GM19468 (cell line): ENCODE results near the gene RAC3.

Source experiments
- ATAC-seq: cut with Tn5 transposase; IDR thresholded peaks from one replicate; pipeline ENCODE4 v1.9.1; 2021; ENCODE audit warnings: mild to moderate bottlenecking, moderate library complexity, moderate number of reproducible peaks; ENCODE audit not compliant: unreplicated experiment; ENCODE audit errors: extremely low read depth

Gene RAC3

DNA sequence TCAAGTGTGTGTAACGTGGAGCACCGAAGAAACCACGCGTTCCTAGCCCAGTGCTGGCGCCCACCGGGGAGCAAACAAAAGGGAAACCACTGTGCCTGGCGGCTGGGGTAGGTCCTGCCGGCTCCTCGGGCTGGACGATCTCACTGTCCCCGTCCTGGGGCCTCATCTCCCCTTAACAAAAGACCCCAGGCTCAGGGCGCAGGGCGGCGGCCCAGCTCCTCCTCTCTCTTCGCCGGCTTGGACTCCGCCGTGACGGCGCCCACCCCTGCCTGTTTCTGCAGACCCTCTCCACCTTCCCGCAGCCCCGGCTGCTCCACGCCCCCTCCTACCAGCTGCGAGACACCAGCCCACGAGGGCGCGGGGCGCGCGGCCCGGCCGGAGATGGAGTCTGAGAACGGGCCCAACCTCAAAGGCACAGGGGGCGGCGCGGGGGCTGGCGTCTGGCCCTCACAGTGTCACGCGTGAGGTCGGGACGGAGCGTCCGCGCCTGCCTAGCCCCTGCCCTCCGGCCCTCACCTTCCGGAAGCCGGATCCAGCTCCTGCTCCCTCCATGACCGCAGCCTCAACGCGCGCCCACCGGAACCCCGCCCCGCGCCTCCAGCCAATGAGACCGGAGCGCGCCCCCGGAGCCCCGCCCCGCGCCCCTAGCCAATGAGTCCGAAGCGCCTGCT lies 9.0 kb upstream of the RAC3 start, which contains the start of gene CENPX:
Gene CENPX (minus strand): TSS at position 569 of the 671 bp plus-strand sequence. CDS start 17 bp downstream, at position 552.
- ATAC-seq: peak; percentile 23

DNA sequence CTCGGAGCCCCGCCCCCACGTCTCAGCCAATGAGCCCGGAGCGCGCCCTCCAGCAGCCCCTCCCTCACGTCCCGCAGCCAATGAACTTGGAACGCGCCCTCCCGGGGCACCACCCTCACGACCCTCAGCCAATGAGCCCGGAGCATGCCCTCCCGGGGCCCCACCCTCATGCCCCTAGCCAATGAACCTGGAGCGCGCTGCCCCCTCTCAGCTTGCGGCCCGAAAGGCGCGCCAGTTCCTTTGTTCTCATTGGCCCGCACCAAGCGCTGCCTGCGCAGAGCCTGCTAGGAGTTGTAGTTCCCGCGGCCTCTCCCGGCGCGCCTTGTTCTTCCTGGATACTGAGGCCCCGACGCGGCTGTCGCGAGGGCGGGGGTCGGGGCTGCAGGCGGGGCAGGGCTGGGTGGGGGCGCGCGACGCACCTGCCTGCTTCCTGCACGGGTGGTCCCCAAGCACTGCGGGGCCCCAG lies 8.5 kb upstream of the RAC3 start, which contains the start of gene LRRC45:
Gene LRRC45 (plus strand): TSS at position 325 of the 466 bp plus-strand sequence. CDS start 339 bp downstream, outside the sequence.
- peak; percentile 84 for ATAC-seq

- ATAC-seq: no peak
Observed at GRCh38 chr17:82023447-82024241, 7.8 kb upstream of the RAC3 start.

GRCh38 chr17:82024859-82025258 lies 6.6 kb upstream of the RAC3 start:
- no peak for ATAC-seq

DNA sequence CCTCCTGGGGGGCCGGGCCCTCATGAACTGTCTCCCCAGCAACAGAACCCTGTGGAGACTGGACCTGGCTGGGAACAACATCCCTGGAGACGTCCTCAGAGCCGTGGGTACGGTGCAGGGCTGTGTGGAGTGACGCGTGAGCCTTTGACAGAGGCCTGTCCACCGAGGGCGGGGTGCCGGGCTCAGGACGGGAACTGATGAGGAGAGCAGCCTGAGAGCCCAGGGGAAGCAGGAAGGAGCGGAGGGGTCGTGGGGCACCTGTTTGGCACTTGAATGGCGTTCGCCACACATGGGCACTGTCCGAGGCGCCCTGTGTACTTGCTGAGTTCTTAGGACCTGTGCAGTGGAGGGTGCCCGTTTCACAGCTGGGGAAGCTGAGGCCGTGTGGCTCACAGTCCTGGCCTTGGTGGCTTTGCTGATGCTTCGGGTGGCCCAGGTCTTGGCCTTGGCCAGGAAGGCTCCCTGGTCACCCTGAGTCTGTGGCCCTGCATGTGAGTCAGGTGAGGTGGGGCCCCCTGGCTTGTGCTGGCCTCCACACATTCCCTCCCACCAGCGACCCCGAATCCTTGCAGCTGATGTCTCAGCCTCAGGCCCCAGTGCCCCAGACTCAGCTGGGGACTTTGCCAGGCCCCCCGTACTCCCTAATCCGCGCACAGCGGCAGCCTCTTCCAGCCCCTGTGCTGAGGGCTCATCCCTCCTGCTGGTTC lies 5.9 kb upstream of the RAC3 start:
- ATAC-seq: no peak

DNA sequence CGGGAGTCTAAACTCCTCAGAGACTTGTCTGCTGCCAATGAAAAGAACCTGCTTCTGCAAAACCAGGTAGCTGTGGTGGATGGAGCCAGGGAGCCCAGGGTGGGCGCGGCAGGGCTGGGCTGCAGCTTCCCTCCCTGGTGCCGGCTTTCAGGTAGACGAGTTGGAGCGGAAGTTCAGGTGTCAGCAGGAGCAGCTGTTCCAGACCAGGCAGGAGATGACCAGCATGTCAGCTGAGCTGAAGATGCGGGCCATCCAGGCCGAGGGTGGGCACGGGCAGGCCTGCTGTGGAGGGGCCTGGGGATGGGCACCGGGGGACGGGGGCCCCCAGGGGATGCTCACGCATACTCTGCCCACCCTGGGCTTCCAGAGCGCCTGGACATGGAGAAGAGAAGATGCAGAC lies 3.2 kb upstream of the RAC3 start:
- no peak for ATAC-seq

- ATAC-seq: no peak
Observed at GRCh38 chr17:82028966-82029365, 2.5 kb upstream of the RAC3 start.

DNA sequence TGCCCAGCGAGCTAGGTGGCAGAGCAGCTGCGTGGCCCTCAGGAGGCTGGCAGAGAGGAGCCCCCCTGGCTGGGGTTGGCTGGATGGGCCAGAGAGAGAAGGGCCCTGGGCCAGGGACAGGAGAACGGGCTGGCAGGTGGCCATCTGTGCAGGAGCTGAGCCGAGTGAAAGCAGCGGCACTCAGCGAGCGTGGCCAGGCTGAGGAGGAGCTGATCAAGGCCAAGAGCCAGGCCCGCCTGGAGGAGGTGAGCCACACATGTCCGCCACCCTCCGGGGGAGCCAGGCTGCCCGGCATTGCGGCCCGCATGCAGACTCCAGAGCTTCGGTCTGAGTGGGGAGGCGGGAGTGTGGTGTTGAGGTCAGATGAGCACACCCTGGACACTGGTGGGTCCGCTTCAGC lies 2.1 kb upstream of the RAC3 start:
- ATAC-seq: no peak

DNA sequence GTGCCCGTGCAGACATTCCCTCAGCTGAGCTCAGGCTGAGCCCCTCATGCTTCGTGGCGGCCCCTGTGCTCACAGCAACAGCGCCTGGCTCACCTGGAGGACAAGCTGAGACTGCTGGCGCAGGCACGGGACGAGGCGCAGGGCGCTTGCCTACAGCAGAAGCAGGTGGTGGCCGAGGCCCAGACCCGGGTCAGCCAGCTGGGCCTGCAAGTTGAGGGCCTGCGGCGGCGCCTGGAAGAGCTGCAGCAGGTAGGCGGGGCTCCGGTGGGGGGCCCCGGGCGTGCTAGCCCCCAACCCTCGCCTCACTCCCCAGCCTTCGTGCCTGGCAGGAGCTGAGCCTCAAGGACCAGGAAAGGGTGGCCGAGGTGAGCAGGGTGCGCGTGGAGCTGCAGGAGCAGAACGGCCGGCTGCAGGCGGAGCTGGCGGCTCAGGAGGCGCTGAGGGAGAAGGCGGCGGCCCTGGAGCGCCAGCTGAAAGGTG lies 1.4 kb upstream of the RAC3 start:
- ATAC-seq: no peak

DNA sequence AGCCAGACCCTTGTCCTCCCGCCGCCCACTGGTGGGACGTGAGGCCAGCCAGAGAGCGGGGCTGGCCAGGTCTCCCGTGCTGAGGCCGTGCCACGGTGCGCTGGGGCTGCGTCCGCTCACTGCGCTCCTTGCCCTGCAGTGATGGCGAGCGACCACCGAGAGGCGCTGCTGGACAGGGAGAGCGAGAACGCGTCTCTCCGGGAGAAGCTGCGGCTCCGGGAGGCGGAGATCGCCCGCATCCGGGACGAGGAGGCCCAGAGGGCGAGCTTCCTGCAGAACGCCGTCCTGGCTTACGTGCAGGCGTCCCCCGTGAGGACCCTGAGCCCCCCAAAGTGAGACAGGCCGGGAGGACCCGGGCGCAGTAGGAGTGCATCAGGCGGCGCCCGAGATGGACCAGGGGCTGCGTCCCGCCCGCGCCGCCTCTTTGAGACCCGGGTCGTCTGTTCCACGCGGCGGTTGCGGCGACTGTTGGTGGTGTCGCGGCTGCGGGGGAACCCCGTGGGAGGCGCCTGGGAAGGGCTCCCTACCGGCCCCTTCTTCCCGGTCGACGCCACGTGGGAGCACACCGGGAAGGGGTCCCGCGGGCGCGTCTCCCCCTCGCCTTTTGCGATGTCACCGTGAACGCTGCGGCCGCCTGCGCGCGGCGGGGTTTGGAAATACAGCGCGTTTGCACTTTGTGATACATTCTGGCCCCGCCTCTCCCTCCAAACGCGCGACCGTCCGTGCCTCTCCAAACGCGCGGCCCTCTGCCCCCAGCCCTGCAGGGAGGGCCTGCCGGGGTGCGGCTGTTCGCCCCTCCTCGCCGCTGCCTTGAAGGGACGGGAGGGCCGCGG lies 792 bp upstream of the RAC3 start:
- ATAC-seq: no peak

DNA sequence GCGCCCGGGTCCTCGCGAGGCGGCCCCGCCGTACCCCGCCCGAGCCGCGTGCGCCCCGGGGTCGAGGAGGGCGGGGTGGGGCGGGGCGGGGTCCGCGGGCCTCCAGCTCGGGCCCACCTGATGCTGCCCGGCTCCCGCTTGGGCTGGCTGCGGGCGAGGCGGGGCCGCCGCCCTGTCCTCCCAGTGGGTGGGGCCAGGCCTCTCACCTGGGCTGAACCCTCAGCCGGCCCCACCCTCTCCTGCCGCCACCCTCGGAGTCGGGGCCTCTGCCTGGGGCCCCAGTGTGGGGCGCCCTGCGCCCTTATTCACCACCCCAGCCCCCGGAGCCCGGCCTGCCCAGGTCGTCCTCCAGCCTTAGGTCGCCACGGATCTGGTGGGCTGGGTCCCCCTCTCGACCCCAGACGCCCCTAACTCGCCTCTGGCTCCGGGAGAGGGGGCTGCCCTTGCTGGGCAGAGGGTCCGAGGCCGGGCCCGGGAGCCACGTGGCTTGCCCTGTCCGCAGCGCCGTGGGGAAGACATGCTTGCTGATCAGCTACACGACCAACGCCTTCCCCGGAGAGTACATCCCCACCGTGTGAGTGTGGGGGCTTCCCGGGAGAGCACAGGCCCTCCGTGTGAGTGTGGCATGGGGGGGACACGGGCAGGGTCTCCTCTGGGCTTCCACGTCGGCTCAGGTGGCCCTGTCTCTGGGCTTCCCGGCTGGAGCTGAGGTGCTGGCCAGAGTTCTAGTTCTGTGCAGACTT lies 578 bp downstream of the RAC3 start:
- no peak for ATAC-seq

DNA sequence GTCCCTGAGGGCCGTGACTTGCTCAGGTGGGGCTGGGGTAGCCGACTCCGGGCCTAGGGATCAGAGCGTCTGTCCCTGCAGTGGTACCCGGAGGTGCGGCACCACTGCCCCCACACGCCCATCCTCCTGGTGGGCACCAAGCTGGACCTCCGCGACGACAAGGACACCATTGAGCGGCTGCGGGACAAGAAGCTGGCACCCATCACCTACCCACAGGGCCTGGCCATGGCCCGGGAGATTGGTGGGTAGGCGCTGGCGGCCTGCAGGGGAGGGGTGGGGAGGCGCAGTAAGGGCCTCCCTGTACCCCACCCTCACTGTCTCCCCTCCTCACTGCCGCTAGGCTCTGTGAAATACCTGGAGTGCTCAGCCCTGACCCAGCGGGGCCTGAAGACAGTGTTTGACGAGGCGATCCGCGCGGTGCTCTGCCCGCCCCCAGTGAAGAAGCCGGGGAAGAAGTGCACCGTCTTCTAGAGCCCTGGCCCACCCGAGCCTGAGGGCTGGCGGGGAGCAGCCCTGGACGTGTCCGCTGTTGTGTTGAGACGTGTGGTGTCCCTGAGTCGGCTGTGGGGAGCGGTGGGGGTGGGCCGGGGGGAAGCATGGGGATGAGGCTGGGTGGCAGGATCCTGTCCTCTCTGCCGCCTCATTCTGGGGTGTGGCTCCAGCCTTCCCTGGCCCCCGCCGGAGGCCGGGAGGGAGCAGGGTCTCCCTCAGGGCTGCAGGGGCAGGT lies 2.0 kb downstream of the RAC3 start:
- no peak for ATAC-seq

GRCh38 chr17:82034371-82035011 lies 3.0 kb downstream of the RAC3 start:
- no peak for ATAC-seq

DNA sequence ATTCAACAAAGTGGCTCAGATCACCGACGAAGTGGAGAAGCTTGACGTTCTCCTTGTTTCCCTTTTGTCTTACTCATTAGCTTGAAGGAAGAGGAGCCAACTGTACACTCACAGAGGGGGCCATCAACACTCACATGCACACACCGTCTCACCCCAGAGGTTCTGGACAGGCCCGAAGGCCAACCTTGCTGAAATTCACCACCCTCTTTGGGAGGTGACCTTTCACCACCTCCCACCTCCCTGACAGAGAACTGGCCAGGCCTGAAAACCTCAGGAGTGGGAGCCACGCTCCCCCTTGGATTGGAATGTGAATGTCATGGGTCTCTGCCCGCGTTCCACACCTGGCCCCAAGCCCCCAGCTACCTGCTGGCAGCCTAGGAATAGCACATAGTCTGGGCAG lies 4.0 kb downstream of the RAC3 start:
- no peak for ATAC-seq

GRCh38 chr17:82035956-82036633 lies 4.6 kb downstream of the RAC3 start:
- no peak for ATAC-seq

DNA sequence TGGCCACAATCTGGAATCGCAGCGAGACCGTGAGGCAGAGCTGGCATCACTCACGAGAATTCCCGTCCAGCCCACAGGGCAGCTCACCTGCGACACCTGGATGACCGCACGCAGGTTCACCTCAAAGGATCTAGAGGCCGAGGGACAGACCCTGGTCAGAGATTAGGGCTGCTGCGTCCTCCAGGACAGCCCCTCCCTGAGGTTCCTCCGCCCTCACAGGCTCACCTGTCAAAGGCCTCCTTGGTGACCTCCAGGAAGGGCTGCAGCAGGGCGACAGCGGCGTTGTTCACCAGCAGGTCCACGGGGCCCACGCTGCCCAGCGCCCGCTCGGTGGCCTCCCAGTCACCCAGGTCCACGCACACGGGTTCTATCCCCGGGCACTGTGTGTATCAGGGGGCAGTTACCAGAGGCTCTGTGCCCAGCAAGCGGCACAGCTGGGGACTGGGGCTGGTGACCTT lies 5.2 kb downstream of the RAC3 start:
- ATAC-seq: no peak
